CD4-positive, alpha-beta memory T cell (primary cell): Measurements from ENCODE around the gene D2HGDH. TPM values are rescaled to one million over a fixed set of nuclear protein-coding genes. Genes with fewer than 3 reads are reported as not detected.

Experiments used
- CTCF ChIA-PET: fragments of 350-600 bp; sonication (Branson Sonifier 250); formaldehyde crosslinking; loops from one replicate; lab custom pipeline; 2021; ENCODE audit warnings: inconsistent platforms; ENCODE audit not compliant: partially characterized antibody; lab: Charles Lee
- POLR2A ChIA-PET: fragments of 350-600 bp; sonication (Branson Sonifier 250); formaldehyde crosslinking; loops from one replicate; lab custom pipeline; 2021; ENCODE audit not compliant: partially characterized antibody; lab: Charles Lee
- DNase-seq, 5 donors: peaks; one replicate each; pipeline versions ENCODE4 v3.0.0 to v3.0.0-alpha.2; 2020 to 2022; ENCODE audit warnings: mixed read lengths in 1 of 5
- H3K27ac ChIP-seq: one replicate; pipeline ENCODE4 v1.7.0; 2013; ENCODE audit warnings: low read depth, low read length
- H3K27me3 ChIP-seq: 2 replicates; pipeline ENCODE4 v1.7.0; 2013; ENCODE audit warnings: mild to moderate bottlenecking, low read length, moderate library complexity; ENCODE audit not compliant: insufficient read depth
- H3K36me3 ChIP-seq: 2 replicates; pipeline ENCODE4 v1.7.0; 2013; ENCODE audit warnings: mild to moderate bottlenecking, low read length, moderate library complexity; ENCODE audit not compliant: insufficient read depth
- H3K4me1 ChIP-seq: 2 replicates; pipeline ENCODE4 v1.7.0; 2013; ENCODE audit warnings: mild to moderate bottlenecking, low read length, moderate library complexity; ENCODE audit not compliant: insufficient read depth
- H3K4me3 ChIP-seq, 2 donors: one replicate each; pipeline ENCODE4 v1.7.0; 2013; ENCODE audit warnings: low read length in 2 of 2, mild to moderate bottlenecking in 1 of 2
- H3K9me3 ChIP-seq, 2 donors: one replicate each; pipeline ENCODE4 v1.7.0; 2013; ENCODE audit warnings: low read length in 2 of 2, control low read depth in 1 of 2; ENCODE audit not compliant: control insufficient read depth in 1 of 2
- H3K27ac Mint-ChIP-seq, 7 donors: one replicate each; pipeline ENCODE4 v1.8.0; 2020 to 2021; ENCODE audit warnings: mixed read lengths in 7 of 7, mild to moderate bottlenecking in 6 of 7, inconsistent platforms in 3 of 7, moderate library complexity in 3 of 7
- H3K27me3 Mint-ChIP-seq, 2 donors: one replicate each; pipeline ENCODE4 v1.8.0; 2020 to 2021; ENCODE audit warnings: mixed read lengths in 2 of 2
- H3K36me3 Mint-ChIP-seq, 2 donors: one replicate each; pipeline ENCODE4 v1.8.0; 2020 to 2021; ENCODE audit warnings: mixed read lengths in 2 of 2, inconsistent platforms in 1 of 2, mild to moderate bottlenecking in 1 of 2
- H3K4me1 Mint-ChIP-seq, 4 donors: one replicate each; pipeline ENCODE4 v1.8.0; 2020 to 2021; ENCODE audit warnings: mixed read lengths in 4 of 4, mild to moderate bottlenecking in 1 of 4
- H3K4me3 Mint-ChIP-seq, 8 donors: one replicate each; pipeline ENCODE4 v1.8.0; 2020 to 2021; ENCODE audit warnings: mixed read lengths in 8 of 8, mild to moderate bottlenecking in 7 of 8, moderate library complexity in 6 of 8, inconsistent platforms in 3 of 8
- H3K9me3 Mint-ChIP-seq, 8 donors: one replicate each; pipeline ENCODE4 v1.8.0; 2020 to 2021; ENCODE audit warnings: mixed read lengths in 8 of 8, mild to moderate bottlenecking in 5 of 8, inconsistent platforms in 3 of 8, moderate library complexity in 1 of 8
- intact Hi-C: fragments of 100-400 bp; cut with micrococcal nuclease; formaldehyde crosslinking; loops from one replicate; pipeline ENCODE4 v1.15.1; 2023
- polyA plus RNA-seq, 2 donors: library from polyadenylated mRNA; unstranded; fragments of 300-500 nt; fragmentation: Illumina TruSeq; gene quantifications; one replicate each; pipeline ENCODE4 v1.2.3, GENCODE V29; 2021
- total RNA-seq, 2 experiments: library from RNA; stranded (reverse); gene quantifications; one replicate each; pipeline ENCODE4 v1.2.3, GENCODE V29; 2021

The D2HGDH gene
- total and polyA plus RNA-seq, 4 experiments from 2014 or later, result 0.93 to 53.9 (median 27.3) TPM

DNA sequence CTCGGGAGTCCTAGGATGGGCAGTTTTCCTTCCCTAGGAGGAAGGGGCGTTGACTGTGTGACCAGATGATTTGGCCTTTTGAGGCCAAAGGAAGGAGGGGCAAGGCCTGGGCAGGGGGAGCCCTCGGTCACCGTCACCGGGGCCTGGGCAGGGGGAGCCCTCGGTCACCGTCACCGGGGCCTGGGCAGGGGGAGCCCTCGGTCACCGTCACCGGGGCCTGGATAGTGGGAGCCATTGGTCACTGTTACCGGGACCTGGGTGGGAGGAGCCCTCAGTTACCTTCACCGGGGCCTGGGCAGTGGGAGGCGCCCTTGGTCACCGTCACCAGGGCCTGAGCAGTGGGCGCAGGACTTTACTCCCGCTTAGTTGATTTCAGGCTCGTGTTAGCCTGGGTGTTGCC, 17.3 kb downstream of the D2HGDH start:
- H3K9me3 Mint-ChIP-seq, result peaks cover 0 to 2% (median 0%) of the 10 kb centered on the region in 8 donors
- Histone ChIP-seq H3K27ac (no peak overlapping the region), H3K27me3 (no peaks in the 10 kb centered on the region), H3K36me3 (peaks cover 9% of the 10 kb centered on the region), H3K9me3 (no peaks in the 10 kb centered on the region), H3K4me3 (no peak overlapping the region), H3K4me1 (no peaks in the 10 kb centered on the region)
- no peak overlapping the region for H3K4me3 Mint-ChIP-seq
- peaks cover 3 to 4% (median 4%) of the 10 kb centered on the region in 4 donors for H3K4me1 Mint-ChIP-seq
- intact Hi-C loops, result no loop called here
- DNase-seq, result peak in 1 of 5 donors; percentile 3
- H3K36me3 Mint-ChIP-seq, result peaks cover 9 to 18% of the 10 kb centered on the region in 2 donors
- CTCF ChIA-PET, result no interaction called here
- POLR2A ChIA-PET, result interaction anchor here (1.6 kb wide), 1 partner anchor 11 kb away, joined by 4 read pairs; no protein-coding TSS in a partner anchor
- H3K27ac Mint-ChIP-seq, result no peak overlapping the region
- no peaks in the 10 kb centered on the region for H3K27me3 Mint-ChIP-seq

DNA sequence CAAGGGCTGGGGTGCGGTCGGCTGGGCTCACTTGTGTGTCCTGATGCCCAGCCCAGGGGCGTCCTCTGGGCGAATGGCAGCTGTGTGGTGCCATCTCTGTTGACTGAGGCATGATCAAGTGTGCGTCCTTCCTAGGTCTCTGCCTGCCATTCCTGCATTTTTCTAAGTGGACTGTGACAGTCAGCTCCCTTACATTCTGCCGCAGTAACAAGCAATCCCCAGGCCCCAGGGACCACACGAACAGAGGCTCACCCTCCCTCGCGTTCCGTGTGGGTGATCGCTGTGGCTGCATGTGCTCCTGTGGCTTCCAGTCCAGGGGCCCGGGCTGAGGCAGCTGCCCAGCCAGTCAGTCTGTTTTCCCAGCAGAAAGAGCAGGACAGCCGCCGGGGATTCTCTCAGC, 17.8 kb downstream of the D2HGDH start:
- CTCF ChIA-PET, result no interaction called here
- Mint-ChIP-seq H3K9me3 (peaks cover 0 to 2% (median 0%) of the 10 kb centered on the region in 8 donors), H3K27me3 (no peaks in the 10 kb centered on the region), H3K4me3 (no peak overlapping the region), H3K27ac (peak overlapping the region in 1 of 7 donors; percentile 36), H3K4me1 (peaks cover under 1 to 1% (median 1%) of the 10 kb centered on the region in 4 donors), H3K36me3 (peaks cover 6 to 15% of the 10 kb centered on the region in 2 donors)
- no peak overlapping the region for H3K4me3 ChIP-seq
- H3K4me1 ChIP-seq, result no peaks in the 10 kb centered on the region
- intact Hi-C loops, result no loop called here
- peaks cover 9% of the 10 kb centered on the region for H3K36me3 ChIP-seq
- H3K9me3 ChIP-seq, result no peaks in the 10 kb centered on the region
- POLR2A ChIA-PET, result interaction anchor here (1.6 kb wide), 1 partner anchor 10 kb away, joined by 4 read pairs; no protein-coding TSS in a partner anchor
- no peak overlapping the region for H3K27ac ChIP-seq
- DNase-seq, result no peak
- no peaks in the 10 kb centered on the region for H3K27me3 ChIP-seq

- H3K9me3 ChIP-seq, result no peaks in the 10 kb centered on the region
- H3K4me3 Mint-ChIP-seq, result no peak overlapping the region
- H3K36me3 Mint-ChIP-seq, result peaks cover 5 to 15% of the 10 kb centered on the region in 2 donors
- intact Hi-C loops, result no loop called here
- no peaks in the 10 kb centered on the region for H3K27me3 Mint-ChIP-seq
- peaks cover 9% of the 10 kb centered on the region for H3K36me3 ChIP-seq
- H3K27ac Mint-ChIP-seq, result peak overlapping the region in 1 of 7 donors; percentile 35
- peaks cover 0 to 2% (median 0%) of the 10 kb centered on the region in 8 donors for H3K9me3 Mint-ChIP-seq
- no peaks in the 10 kb centered on the region for H3K4me1 ChIP-seq
- POLR2A ChIA-PET, result interaction anchor here (1.6 kb wide), 1 partner anchor 10 kb away, joined by 4 read pairs; no protein-coding TSS in a partner anchor
- peaks cover 0 to 1% (median under 1%) of the 10 kb centered on the region in 4 donors for H3K4me1 Mint-ChIP-seq
- H3K4me3 ChIP-seq, result no peak overlapping the region
- H3K27ac ChIP-seq, result no peak overlapping the region
- CTCF ChIA-PET, result no interaction called here
- no peak for DNase-seq
- H3K27me3 ChIP-seq, result no peaks in the 10 kb centered on the region
Measured at GRCh38 chr2:241752689-241753276, 18.4 kb downstream of the D2HGDH start.

GRCh38 chr2:241753493-241753892, 19.1 kb downstream of the D2HGDH start:
- H3K4me3 ChIP-seq, result no peak overlapping the region
- ChIA-PET CTCF (interaction anchor here (1.0 kb wide), 1 partner anchor 125 kb away, joined by 3 read pairs; no protein-coding TSS in a partner anchor), POLR2A (no interaction called here)
- no peaks in the 10 kb centered on the region for H3K4me1 ChIP-seq
- Mint-ChIP-seq H3K36me3 (peaks cover 9 to 19% of the 10 kb centered on the region in 2 donors), H3K4me3 (no peak overlapping the region), H3K9me3 (peaks cover 0 to 2% (median 0%) of the 10 kb centered on the region in 8 donors), H3K4me1 (peaks cover 0 to 7% (median 3%) of the 10 kb centered on the region in 4 donors), H3K27ac (peak overlapping the region in 1 of 7 donors; percentile 35), H3K27me3 (no peaks in the 10 kb centered on the region)
- H3K9me3 ChIP-seq, result no peaks in the 10 kb centered on the region
- no peak overlapping the region for H3K27ac ChIP-seq
- DNase-seq, result no peak
- H3K36me3 ChIP-seq, result peaks cover 9% of the 10 kb centered on the region
- H3K27me3 ChIP-seq, result no peaks in the 10 kb centered on the region
- intact Hi-C loops, result no loop called here

GRCh38 chr2:241754042-241754441, 19.6 kb downstream of the D2HGDH start:
- Mint-ChIP-seq H3K4me1 (peaks cover under 1 to 13% (median 3%) of the 10 kb centered on the region in 4 donors), H3K9me3 (peaks cover 0 to 2% (median 0%) of the 10 kb centered on the region in 8 donors), H3K27ac (peak overlapping the region in 4 of 7 donors; percentile 30 to 48 (median 41)), H3K4me3 (no peak overlapping the region), H3K27me3 (no peaks in the 10 kb centered on the region), H3K36me3 (peaks cover 9 to 16% of the 10 kb centered on the region in 2 donors)
- intact Hi-C loops, result no loop called here
- Histone ChIP-seq H3K27ac (no peak overlapping the region), H3K4me1 (no peaks in the 10 kb centered on the region), H3K4me3 (no peak overlapping the region), H3K9me3 (no peaks in the 10 kb centered on the region), H3K27me3 (no peaks in the 10 kb centered on the region), H3K36me3 (peaks cover 9% of the 10 kb centered on the region)
- peak in 1 of 5 donors; percentile 26 for DNase-seq
- ChIA-PET POLR2A (interaction anchor here (1.1 kb wide), 1 partner anchor 9 kb away, joined by 3 read pairs; no protein-coding TSS in a partner anchor), CTCF (interaction anchor here (1.0 kb wide), 1 partner anchor 124 kb away, joined by 3 read pairs; no protein-coding TSS in a partner anchor)

GRCh38 chr2:241755166-241755565, 20.7 kb downstream of the D2HGDH start:
- CTCF ChIA-PET, result no interaction called here

DNA sequence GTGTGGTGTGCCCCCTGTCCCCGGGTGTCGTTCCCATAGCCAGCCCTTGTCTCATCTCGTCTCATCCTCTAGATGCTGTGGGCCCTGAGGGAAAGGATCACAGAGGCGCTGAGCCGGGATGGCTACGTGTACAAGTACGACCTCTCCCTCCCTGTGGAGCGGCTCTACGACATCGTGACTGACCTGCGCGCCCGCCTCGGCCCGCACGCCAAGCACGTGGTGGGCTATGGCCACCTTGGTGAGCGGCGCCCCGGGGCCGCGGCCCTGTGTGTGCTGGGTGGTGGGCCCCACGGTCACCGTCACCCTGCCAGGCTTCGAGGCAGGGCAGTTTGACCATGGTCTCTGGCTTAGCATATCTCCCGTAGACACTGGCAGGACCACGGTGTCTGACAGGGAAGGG, 21.3 kb downstream of the D2HGDH start:
- Mint-ChIP-seq H3K27me3 (no peaks in the 10 kb centered on the region), H3K9me3 (peaks cover 0 to 2% (median 0%) of the 10 kb centered on the region in 8 donors), H3K36me3 (peaks cover 19 to 20% of the 10 kb centered on the region in 2 donors), H3K4me3 (no peak overlapping the region), H3K27ac (no peak overlapping the region), H3K4me1 (peaks cover 7 to 23% (median 11%) of the 10 kb centered on the region in 4 donors)
- DNase-seq, result peak in 1 of 5 donors; percentile 24
- Histone ChIP-seq H3K4me3 (no peak overlapping the region), H3K9me3 (no peaks in the 10 kb centered on the region), H3K36me3 (peaks cover 9% of the 10 kb centered on the region), H3K27ac (no peak overlapping the region), H3K27me3 (no peaks in the 10 kb centered on the region), H3K4me1 (peaks cover 3% of the 10 kb centered on the region)
- CTCF ChIA-PET, result no interaction called here
- POLR2A ChIA-PET, result interaction anchor here (1.5 kb wide), 1 partner anchor 15 kb away, joined by 3 read pairs; no protein-coding TSS in a partner anchor
- intact Hi-C loops, result no loop called here

More at GRCh38 chr2:241755166-241755565, 20.7 kb downstream of the D2HGDH start:
- H3K4me3 Mint-ChIP-seq, result no peak overlapping the region
- H3K27me3 Mint-ChIP-seq, result no peaks in the 10 kb centered on the region
- no peaks in the 10 kb centered on the region for H3K4me1 ChIP-seq
- no peaks in the 10 kb centered on the region for H3K27me3 ChIP-seq
- peaks cover 17 to 18% of the 10 kb centered on the region in 2 donors for H3K36me3 Mint-ChIP-seq
- POLR2A ChIA-PET, result no interaction called here
- H3K27ac ChIP-seq, result no peak overlapping the region
- H3K36me3 ChIP-seq, result peaks cover 9% of the 10 kb centered on the region
- H3K4me3 ChIP-seq, result no peak overlapping the region
- peak in 1 of 5 donors; percentile 31 for DNase-seq
- no peak overlapping the region for H3K27ac Mint-ChIP-seq
- intact Hi-C loops, result no loop called here
- no peaks in the 10 kb centered on the region for H3K9me3 ChIP-seq
- peaks cover 0 to 1% (median 0%) of the 10 kb centered on the region in 8 donors for H3K9me3 Mint-ChIP-seq
- H3K4me1 Mint-ChIP-seq, result peaks cover 6 to 21% (median 10%) of the 10 kb centered on the region in 4 donors
